Fibroblast of mammary gland (primary cell): ENCODE results near the gene DEDD.

Experiments used
- DNase-seq: peaks from one replicate; pipeline ENCODE4 v3.0.0-alpha.2; 2010; ENCODE audit warnings: low read depth
- H3K4me3 ChIP-seq: 2 replicates; pipeline ENCODE4 v1.5.1; 2011; ENCODE audit warnings: low read depth, mild to moderate bottlenecking, low read length, moderate library complexity; ENCODE audit not compliant: control insufficient read depth
- TF ChIP-seq, protein P1 (sequence below): conservative IDR thresholded peaks from 2 replicates; pipeline ENCODE4 v1.5.1; 2011; ENCODE audit warnings: low read depth, low read length, inconsistent platforms; ENCODE audit not compliant: control insufficient read depth, insufficient read depth

Gene DEDD

GRCh38 chr1:161176468-161177111 lies 44.1 kb upstream of the DEDD start:
- DNase-seq, result no peak
- TF ChIP-seq, protein P1, sequence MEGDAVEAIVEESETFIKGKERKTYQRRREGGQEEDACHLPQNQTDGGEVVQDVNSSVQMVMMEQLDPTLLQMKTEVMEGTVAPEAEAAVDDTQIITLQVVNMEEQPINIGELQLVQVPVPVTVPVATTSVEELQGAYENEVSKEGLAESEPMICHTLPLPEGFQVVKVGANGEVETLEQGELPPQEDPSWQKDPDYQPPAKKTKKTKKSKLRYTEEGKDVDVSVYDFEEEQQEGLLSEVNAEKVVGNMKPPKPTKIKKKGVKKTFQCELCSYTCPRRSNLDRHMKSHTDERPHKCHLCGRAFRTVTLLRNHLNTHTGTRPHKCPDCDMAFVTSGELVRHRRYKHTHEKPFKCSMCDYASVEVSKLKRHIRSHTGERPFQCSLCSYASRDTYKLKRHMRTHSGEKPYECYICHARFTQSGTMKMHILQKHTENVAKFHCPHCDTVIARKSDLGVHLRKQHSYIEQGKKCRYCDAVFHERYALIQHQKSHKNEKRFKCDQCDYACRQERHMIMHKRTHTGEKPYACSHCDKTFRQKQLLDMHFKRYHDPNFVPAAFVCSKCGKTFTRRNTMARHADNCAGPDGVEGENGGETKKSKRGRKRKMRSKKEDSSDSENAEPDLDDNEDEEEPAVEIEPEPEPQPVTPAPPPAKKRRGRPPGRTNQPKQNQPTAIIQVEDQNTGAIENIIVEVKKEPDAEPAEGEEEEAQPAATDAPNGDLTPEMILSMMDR, result no peak
- H3K4me3 ChIP-seq, result peak overlapping the region; percentile 96

GRCh38 chr1:161175771-161176453 lies 43.4 kb upstream of the DEDD start:
- H3K4me3 ChIP-seq, result peak overlapping the region; percentile 96
- TF ChIP-seq, protein P1, result no peak
- no peak for DNase-seq

GRCh38 chr1:161174911-161175310 lies 42.4 kb upstream of the DEDD start:
- H3K4me3 ChIP-seq, result no peak overlapping the region
- TF ChIP-seq, protein P1, result no peak
- DNase-seq, result no peak

GRCh38 chr1:161173711-161174110 lies 41.2 kb upstream of the DEDD start:
- TF ChIP-seq, protein P1, result no peak
- DNase-seq, result no peak
- no peak overlapping the region for H3K4me3 ChIP-seq

- DNase-seq, result peak; percentile 100
- H3K4me3 ChIP-seq, result no peak overlapping the region
- TF ChIP-seq, protein P1, result no peak
These were observed 40.4 kb upstream of the DEDD start for GRCh38 chr1:161172776-161173376.

DNA sequence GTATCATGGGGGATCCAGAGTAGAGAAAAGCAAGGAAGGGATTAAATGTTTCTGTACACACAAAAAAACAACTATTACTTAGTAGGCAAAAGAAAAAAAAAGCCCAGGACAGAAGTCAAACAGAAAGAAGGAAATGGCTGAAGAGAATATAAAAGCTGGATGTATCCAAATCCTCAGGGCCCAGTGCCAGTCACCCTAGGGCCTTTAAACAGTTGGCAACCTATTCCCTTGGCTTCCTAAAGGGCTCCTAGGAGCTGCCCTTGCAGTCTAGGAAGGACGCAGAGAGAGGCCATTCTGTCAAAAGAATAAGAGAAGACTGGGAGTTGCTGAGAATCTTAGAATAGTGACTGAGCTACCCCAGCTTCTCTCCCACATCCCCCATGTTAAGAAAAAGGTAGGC lies 39.9 kb upstream of the DEDD start:
- no peak for DNase-seq
- TF ChIP-seq, protein P1, result no peak
- no peak overlapping the region for H3K4me3 ChIP-seq

- DNase-seq, result no peak
- no peak overlapping the region for H3K4me3 ChIP-seq
- TF ChIP-seq, protein P1, result no peak
These were observed 39.2 kb upstream of the DEDD start for GRCh38 chr1:161171696-161172095.
